IMR-90 (cell line): ENCODE measurements around the gene RNF144A. TPM values are rescaled to one million over a fixed set of nuclear protein-coding genes. Genes with fewer than 3 reads are reported as not detected.

Experiments used
- ATAC-seq: fragments of 200-7000 bp; cut with Tn5 transposase; 2 replicates; pipeline ENCODE4 v1.9.1; 2020; ENCODE audit warnings: low read depth, mild to moderate bottlenecking, moderate library complexity
- BruUV-seq: library from RNA; stranded (reverse); fragments of 400-500 nt; replicated peaks from 2 replicates; lab custom pipeline; 2021; lab: Mats Ljungman, UMichigan
- CTCF ChIA-PET: fragments of 300-600 bp; formaldehyde crosslinking; extraction: SDS; loops from one replicate; lab custom pipeline; 2021; ENCODE audit warnings: antibody characterized with exemption; lab: Yijun Ruan, JAX
- POLR2A ChIA-PET: fragments of 300-600 bp; sonication (Branson Sonifier 250); formaldehyde crosslinking; loops from one replicate; lab custom pipeline; 2022; ENCODE audit warnings: antibody characterized with exemption; ENCODE audit not compliant: unreplicated experiment; lab: Charles Lee
- DNase-seq: peaks from one replicate; pipeline ENCODE4 v3.0.0; 2013
- H2AFZ ChIP-seq: replicated peaks from 2 replicates; pipeline ENCODE3; 2013; ENCODE audit warnings: low read length, mild to moderate bottlenecking; ENCODE audit not compliant: poor library complexity
- H2AK5ac ChIP-seq: 2 replicates; pipeline ENCODE4 v1.6.1; 2013; ENCODE audit warnings: low read depth, low read length, inconsistent platforms
- H2AK9ac ChIP-seq: replicated peaks from 2 replicates; pipeline ENCODE3; 2013; ENCODE audit warnings: mild to moderate bottlenecking, low read depth, low read length, moderate library complexity; ENCODE audit not compliant: poor library complexity
- H2BK120ac ChIP-seq: 2 replicates; pipeline ENCODE4 v1.6.1; 2013; ENCODE audit warnings: low read depth, low read length, inconsistent platforms
- H2BK15ac ChIP-seq: 3 replicates; pipeline ENCODE4 v1.6.1; 2013; ENCODE audit warnings: low read depth, low read length, inconsistent platforms
- H2BK20ac ChIP-seq: 2 replicates; pipeline ENCODE4 v1.6.1; 2013; ENCODE audit warnings: low read depth, mild to moderate bottlenecking, inconsistent platforms, low read length, moderate library complexity
- H2BK5ac ChIP-seq: 2 replicates; pipeline ENCODE4 v1.6.1; 2013; ENCODE audit warnings: mild to moderate bottlenecking, low read depth, low read length, inconsistent platforms; ENCODE audit not compliant: poor library complexity, severe bottlenecking
- H3K14ac ChIP-seq: replicated peaks from 2 replicates; pipeline ENCODE4 v1.6.1; 2013; ENCODE audit warnings: low read depth, low read length, inconsistent platforms
- H3K18ac ChIP-seq: 2 replicates; pipeline ENCODE4 v1.6.1; 2013; ENCODE audit warnings: low read depth, low read length, control low read depth
- H3K23ac ChIP-seq: 2 replicates; pipeline ENCODE4 v1.6.1; 2013; ENCODE audit warnings: low read depth, low read length, inconsistent platforms
- H3K27ac ChIP-seq: 2 replicates; pipeline ENCODE4 v1.5.1; 2013; ENCODE audit warnings: mild to moderate bottlenecking, control low read depth, low read length; ENCODE audit not compliant: insufficient read depth
- H3K27me3 ChIP-seq: 2 replicates; pipeline ENCODE4 v1.6.1; 2013; ENCODE audit warnings: low read length; ENCODE audit not compliant: control insufficient read depth, insufficient read depth
- H3K36me3 ChIP-seq: 2 replicates; pipeline ENCODE4 v1.6.1; 2013; ENCODE audit warnings: low read length, mixed read lengths; ENCODE audit not compliant: control insufficient read depth, insufficient read depth
- H3K4ac ChIP-seq: 2 replicates; pipeline ENCODE4 v1.6.1; 2013; ENCODE audit warnings: low read depth, low read length, inconsistent platforms
- H3K4me1 ChIP-seq: 2 replicates; pipeline ENCODE4 v1.6.1; 2013; ENCODE audit warnings: low read length, mixed read lengths; ENCODE audit not compliant: control insufficient read depth, insufficient read depth
- H3K4me2 ChIP-seq: 2 replicates; pipeline ENCODE4 v1.6.1; 2013; ENCODE audit warnings: low read depth, mild to moderate bottlenecking, control low read depth, low read length, moderate library complexity
- H3K4me3 ChIP-seq: 2 replicates; pipeline ENCODE4 v1.5.1; 2013; ENCODE audit warnings: low read depth, mild to moderate bottlenecking, control low read depth, low read length, moderate library complexity; ENCODE audit not compliant: insufficient read depth
- H3K56ac ChIP-seq: 2 replicates; pipeline ENCODE4 v1.6.1; 2013; ENCODE audit warnings: low read length, inconsistent platforms; ENCODE audit not compliant: insufficient read depth; ENCODE audit errors: extremely low read depth
- H3K79me1 ChIP-seq, 2 experiments: 2 replicates each; pipeline ENCODE4 v1.6.1; 2013; ENCODE audit warnings: low read length in 2 of 2, inconsistent platforms in 1 of 2, low read depth in 1 of 2
- H3K9ac ChIP-seq: 2 replicates; pipeline ENCODE4 v1.6.1; 2013; ENCODE audit warnings: low read depth, low read length, control low read depth
- H3K9me1 ChIP-seq: 2 replicates; pipeline ENCODE4 v1.6.1; 2013; ENCODE audit warnings: low read length, inconsistent platforms; ENCODE audit not compliant: insufficient read depth
- H3K9me3 ChIP-seq: 2 replicates; pipeline ENCODE4 v1.6.1; 2013; ENCODE audit warnings: low read length; ENCODE audit not compliant: control insufficient read depth, insufficient read depth
- H4K20me1 ChIP-seq: 2 replicates; pipeline ENCODE4 v1.6.1; 2013; ENCODE audit warnings: low read length, inconsistent platforms; ENCODE audit not compliant: insufficient read depth
- H4K5ac ChIP-seq: 2 replicates; pipeline ENCODE4 v1.6.1; 2013; ENCODE audit warnings: mild to moderate bottlenecking, low read depth, low read length, control low read depth
- H4K8ac ChIP-seq, 2 experiments: 2 replicates each; pipeline ENCODE4 v1.6.1; 2013; ENCODE audit warnings: low read depth in 2 of 2, low read length in 2 of 2, control low read depth in 1 of 2, inconsistent platforms in 1 of 2
- H4K91ac ChIP-seq: 2 replicates; pipeline ENCODE4 v1.6.1; 2013; ENCODE audit warnings: low read depth, low read length, inconsistent platforms; ENCODE audit not compliant: insufficient read depth
- BHLHE40 ChIP-seq: fragments of 150-350 bp; IDR thresholded peaks from 2 replicates; pipeline ENCODE4 v1.6.1; 2016; ENCODE audit warnings: mild to moderate bottlenecking, low read depth, low read length
- RCOR1 ChIP-seq: IDR thresholded peaks from 2 replicates; pipeline ENCODE4 v1.6.1; 2012; ENCODE audit warnings: mild to moderate bottlenecking, low read length, improper control_type of control experiment; ENCODE audit not compliant: insufficient replicate concordance
- dilution Hi-C: fragments of 300-500 bp; cut with HindIII; formaldehyde crosslinking; loops from one replicate; pipeline ENCODE4 v1.14.3; 2018; ENCODE audit warnings: low sequenced_read_pairs; ENCODE audit not compliant: unreplicated experiment
- in situ Hi-C: fragments of 300-500 bp; cut with MboI; formaldehyde crosslinking; loops from 3 replicates; pipeline ENCODE4 v1.14.3; 2019; ENCODE audit warnings: low sequenced_read_pairs, inconsistent platforms, mixed read lengths
- intact Hi-C: fragments of 100-400 bp; cut with micrococcal nuclease; formaldehyde crosslinking; loops from 2 replicates; pipeline ENCODE4 v1.10.0; 2022
- polyA plus RNA-seq, 3 experiments: library from polyadenylated mRNA; depleted of rRNA; stranded (reverse); fragments of >200 nt; gene quantifications; 2 replicates each; pipeline ENCODE4 v1.2.3, GENCODE V29; 2012; ENCODE audit warnings: low replicate concordance in 1 of 3
- total RNA-seq: library from RNA; depleted of rRNA; stranded (reverse); fragments of >200 nt; gene quantifications from 2 replicates; pipeline ENCODE4 v1.2.3, GENCODE V29; 2012
- TF ChIP-seq, protein P1 (sequence below): fragments of 150-350 bp; IDR thresholded peaks from 2 replicates; pipeline ENCODE4 v1.6.1; 2016; ENCODE audit warnings: low read depth, mild to moderate bottlenecking, low read length, moderate library complexity, borderline replicate concordance

Gene RNF144A
- total and polyA plus RNA-seq, 2 of the 4 experiments (the other 2 are of a cell fraction): 0.18 to 0.26 TPM

DNA sequence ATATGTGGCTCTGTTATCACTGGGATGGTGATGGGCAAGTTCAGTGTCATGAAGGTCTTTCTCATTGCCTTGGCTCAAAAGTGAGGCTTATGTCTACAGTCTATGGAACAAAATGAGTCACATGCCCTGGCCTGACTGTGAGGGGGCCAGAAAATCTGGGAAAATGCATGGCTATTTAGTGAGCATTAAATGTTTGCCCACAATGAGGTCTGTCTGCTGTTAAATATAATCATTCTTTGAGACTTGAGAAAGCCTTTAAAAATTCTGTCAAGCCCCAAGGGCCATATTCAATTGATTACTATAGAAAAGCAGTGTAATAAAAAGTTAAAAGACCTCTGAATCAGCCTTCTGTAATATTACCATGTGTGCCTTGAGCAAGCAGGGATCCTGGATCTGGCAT, 5.5 kb upstream of the RNF144A start:
- Histone ChIP-seq H4K20me1 (no peaks in the 10 kb centered on the region), H3K56ac (no peak overlapping the region), H3K4me2 (no peak overlapping the region), H3K9me1 (no peaks in the 10 kb centered on the region), H2AFZ (no peak overlapping the region), H4K5ac (no peak overlapping the region), H3K9ac (no peak overlapping the region), H2BK15ac (no peak overlapping the region), H3K27me3 (peaks cover 2% of the 10 kb centered on the region; the same call in 1 of the 2 replicates), H2AK9ac (no peak overlapping the region), H3K9me3 (no peaks in the 10 kb centered on the region), H2AK5ac (no peak overlapping the region), H3K4ac (no peak overlapping the region), H2BK120ac (no peak overlapping the region), H3K36me3 (no peaks in the 10 kb centered on the region), H4K8ac (no peak overlapping the region), H4K91ac (no peak overlapping the region), H3K23ac (no peak overlapping the region), H3K14ac (no peak overlapping the region), H3K27ac (no peak overlapping the region), H2BK5ac (no peak overlapping the region), H3K79me1 (no peaks in the 10 kb centered on the region), H3K4me3 (no peak overlapping the region), H2BK20ac (no peak overlapping the region), H3K18ac (no peak overlapping the region), H3K4me1 (no peaks in the 10 kb centered on the region)
- no peak for TF ChIP-seq BHLHE40
- TF ChIP-seq, protein P1, sequence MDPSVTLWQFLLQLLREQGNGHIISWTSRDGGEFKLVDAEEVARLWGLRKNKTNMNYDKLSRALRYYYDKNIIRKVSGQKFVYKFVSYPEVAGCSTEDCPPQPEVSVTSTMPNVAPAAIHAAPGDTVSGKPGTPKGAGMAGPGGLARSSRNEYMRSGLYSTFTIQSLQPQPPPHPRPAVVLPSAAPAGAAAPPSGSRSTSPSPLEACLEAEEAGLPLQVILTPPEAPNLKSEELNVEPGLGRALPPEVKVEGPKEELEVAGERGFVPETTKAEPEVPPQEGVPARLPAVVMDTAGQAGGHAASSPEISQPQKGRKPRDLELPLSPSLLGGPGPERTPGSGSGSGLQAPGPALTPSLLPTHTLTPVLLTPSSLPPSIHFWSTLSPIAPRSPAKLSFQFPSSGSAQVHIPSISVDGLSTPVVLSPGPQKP: no peak
- TF ChIP-seq RCOR1: no peak
- in situ Hi-C loops (no loop called here), intact Hi-C loops (no loop called here), dilution Hi-C loops (no loop called here)
- POLR2A ChIA-PET: no interaction called here
- BruUV-seq: no TSS peak
- CTCF ChIA-PET: no interaction called here
- no peak for ATAC-seq
- no peak for DNase-seq
